ENCODE measurements around the gene NR2F1-AS1.

GRCh38 chr5:93431250-93431649 lies 149.8 kb downstream of the NR2F1-AS1 start:
- TF ChIP-seq EZH2 (optimal IDR thresholded peaks at IDR 0.05; ENCODE audit: low read depth, low read length), result no peak
- TF ChIP-seq, protein P1, sequence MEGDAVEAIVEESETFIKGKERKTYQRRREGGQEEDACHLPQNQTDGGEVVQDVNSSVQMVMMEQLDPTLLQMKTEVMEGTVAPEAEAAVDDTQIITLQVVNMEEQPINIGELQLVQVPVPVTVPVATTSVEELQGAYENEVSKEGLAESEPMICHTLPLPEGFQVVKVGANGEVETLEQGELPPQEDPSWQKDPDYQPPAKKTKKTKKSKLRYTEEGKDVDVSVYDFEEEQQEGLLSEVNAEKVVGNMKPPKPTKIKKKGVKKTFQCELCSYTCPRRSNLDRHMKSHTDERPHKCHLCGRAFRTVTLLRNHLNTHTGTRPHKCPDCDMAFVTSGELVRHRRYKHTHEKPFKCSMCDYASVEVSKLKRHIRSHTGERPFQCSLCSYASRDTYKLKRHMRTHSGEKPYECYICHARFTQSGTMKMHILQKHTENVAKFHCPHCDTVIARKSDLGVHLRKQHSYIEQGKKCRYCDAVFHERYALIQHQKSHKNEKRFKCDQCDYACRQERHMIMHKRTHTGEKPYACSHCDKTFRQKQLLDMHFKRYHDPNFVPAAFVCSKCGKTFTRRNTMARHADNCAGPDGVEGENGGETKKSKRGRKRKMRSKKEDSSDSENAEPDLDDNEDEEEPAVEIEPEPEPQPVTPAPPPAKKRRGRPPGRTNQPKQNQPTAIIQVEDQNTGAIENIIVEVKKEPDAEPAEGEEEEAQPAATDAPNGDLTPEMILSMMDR (IDR thresholded peaks at IDR 0.05; ENCODE audit: low read length), result no peak

Data from MM.1S (cell line).